HT-29 (cell line): ENCODE data around the gene CPNE5. TPM values are rescaled to one million over a fixed set of nuclear protein-coding genes. Genes with fewer than 3 reads are reported as not detected.

Experiments used
- DNase-seq: peaks from one replicate; pipeline ENCODE4 v3.0.0-alpha.2; 2015; ENCODE audit warnings: low spot score
- total RNA-seq: library from RNA; depleted of rRNA; stranded (reverse); fragments of >200 nt; shearing (Covaris generic); gene quantifications from 2 replicates; pipeline ENCODE4 v1.2.3, GENCODE V29; 2014

Gene CPNE5
- total RNA-seq, 1 experiment from 2014 or later = 0.10 TPM

DNA sequence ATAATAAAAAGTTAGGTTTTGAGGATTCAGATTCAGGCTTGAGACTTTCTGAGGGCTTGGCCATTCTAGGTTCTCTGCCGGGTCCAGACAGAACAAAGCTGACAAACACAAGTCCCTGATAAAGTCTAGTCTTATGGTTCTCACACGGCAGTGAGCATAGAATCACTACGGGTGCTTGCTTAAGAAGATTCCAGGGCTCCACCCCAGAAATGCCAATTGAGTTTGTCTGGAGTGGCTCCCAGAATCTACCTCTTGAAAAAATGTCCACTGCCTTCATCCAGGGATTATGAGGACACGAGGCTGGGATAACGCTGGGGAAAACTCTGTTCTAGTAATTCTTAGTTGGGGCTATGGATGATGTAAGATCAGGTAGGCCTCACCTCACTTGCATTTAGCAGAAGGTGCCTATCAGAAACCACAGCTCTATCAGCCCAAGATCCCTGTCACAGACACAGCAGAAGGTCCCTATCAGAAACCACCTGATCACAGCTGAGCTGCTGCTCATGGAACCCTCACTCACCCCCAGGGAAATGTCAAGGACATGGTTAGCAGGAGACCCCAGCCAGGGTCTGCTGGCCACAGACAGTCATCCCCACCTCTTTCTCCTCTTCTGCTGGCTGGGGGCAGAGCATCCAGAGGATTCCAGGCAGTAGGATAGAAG lies 89.3 kb downstream of the CPNE5 start:
- no peak for DNase-seq

DNA sequence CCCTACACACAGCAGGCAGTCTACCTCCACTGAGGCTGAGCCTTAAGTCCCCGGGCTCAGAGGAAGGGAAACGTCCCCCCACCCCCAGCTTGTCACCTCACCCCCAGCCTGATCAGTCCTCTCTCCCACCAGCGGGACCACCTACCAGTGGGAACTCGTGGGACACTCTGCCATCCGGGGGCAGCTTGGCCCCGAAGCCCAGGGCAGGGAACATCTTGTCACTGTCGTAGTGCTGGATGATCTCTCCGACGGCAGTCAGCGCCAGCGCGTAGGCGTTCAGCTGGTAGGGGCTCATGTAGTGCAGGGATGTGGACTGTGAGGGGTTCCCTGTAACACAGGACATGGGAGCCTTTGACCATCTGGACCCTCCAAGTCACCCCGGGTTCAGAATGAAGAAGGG lies 93.0 kb downstream of the CPNE5 start:
- no peak for DNase-seq

DNA sequence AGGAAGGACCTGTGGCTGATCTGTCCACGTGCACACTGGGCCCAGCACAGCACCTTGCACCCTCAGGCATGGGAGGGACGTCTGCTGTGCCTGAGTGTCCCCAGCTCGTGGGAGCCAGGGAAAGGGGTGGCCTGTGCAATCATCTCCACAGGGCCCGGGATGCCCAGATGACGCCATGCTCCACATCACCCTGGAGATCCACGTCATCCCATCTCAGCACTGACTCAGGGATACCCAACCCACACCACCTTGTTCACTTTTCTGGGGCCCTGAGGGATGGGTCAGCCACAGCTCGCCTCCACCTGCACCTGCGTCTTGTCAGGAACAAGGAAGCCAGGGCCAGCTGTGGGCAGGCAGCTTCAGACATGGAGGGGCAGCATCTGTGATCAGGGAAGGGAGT lies 93.4 kb downstream of the CPNE5 start:
- no peak for DNase-seq

DNA sequence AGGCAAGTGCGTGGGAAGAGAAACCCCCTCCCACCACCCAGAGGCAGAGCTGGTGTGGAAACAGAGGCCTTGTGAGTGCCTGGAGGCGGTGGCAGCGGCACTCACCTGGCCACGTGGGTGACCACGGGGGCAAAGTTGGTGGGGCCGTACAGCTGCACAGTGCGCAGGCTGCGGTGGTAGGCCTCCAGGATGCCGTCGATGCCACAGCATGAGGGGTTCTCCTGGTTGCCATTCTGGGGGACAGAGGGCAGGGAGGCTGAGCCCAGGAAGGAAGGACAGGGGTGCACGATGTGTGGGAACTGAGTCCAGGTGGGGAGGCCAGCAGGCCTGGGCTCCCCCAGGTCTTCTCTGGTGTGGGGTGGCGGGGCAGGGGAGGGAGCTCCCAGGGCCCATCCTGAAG lies 94.0 kb downstream of the CPNE5 start:
- no peak for DNase-seq

DNA sequence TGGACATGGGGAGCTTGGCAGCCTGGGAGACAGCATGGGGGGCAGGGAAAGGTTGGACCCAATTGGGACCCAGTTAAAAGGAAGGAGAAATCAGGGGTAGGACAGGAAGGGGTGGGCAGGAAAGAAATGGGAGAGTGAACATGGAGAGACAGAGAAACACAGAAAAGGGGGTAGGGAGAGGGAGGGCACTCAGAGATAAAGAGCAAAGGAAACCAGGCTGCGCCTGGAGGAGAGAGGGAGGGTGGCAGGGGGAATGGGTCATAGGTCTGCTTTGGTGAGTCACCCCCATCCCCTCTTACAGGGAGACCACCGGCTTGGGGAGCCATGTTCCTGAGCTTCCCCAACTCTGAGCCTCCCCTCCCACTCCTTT lies 95.0 kb downstream of the CPNE5 start:
- DNase-seq = no peak

DNA sequence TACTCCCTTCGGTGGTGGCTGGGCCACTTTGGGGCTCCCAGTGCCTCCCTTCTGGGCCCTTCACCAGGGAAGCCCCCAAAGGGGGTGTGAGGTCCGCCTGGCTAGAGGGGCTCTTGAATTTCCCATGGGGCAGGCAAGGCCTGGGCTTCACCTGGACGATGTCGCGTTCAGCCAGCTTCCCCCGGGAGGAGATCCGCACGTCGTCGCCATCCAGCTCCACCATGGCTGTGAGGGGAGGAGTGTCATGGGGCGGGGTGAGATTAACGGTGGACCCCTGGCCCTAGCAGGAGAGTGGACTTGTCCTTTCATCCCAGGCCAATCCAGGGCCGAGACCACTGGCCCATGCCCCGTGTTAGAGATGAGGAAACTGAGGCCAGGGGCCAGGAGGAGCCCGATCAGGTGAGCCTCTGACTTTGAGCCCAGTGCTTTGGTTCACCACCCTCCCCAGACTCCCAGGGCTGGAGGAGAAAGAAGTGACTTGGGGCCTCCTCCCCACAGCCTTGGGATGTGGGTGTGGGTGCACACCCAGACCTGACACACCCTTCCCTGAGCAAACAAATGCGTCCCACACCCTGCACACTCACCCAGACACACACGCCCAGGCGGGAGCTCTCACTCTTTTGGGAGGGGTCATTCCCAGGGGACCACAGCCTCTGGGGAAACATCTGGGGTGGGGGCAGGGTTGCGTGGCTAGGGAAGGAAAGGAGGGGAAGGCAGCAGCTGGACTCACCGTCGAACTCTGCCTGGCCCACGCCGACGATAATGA lies 95.5 kb downstream of the CPNE5 start:
- no peak for DNase-seq

DNA sequence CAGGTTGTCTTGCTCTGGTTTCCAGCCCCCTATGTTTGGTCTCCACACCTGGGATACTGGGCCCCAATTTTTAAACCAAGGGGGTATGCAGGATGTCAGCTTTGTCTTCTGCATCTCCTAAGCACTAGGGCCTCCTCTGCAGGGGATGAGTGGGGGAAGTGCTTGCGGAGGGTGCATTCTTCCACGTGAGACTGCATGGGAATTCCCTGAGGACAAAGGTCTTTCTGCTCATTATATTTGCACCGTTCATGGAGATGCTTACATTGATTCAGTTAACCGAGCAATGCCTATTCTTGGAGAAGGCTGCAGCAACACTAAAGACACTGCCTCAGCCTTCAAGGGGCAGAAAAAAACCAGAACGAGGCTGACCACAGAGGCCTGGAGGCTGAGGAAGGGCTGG lies 96.2 kb downstream of the CPNE5 start:
- no peak for DNase-seq

DNA sequence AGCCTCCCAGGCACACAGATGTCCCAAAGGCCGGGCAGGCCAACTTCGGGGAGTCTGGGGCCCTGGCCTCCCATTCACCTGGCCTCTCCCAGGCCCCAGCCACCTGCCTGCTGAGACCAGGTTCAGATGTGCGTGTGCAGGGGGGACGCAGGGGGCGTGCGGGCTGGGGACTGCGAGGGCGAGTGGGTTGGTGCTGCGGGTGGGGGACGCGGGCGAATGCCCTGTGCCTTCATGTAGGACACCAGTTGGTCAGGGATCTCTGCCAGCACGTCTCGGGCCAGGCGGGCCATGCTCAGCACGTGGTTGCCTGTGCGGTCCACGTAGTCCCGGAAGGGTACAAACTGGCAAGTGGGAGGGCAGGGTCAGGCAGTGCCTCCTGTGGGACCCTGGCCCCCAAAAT lies 97.1 kb downstream of the CPNE5 start:
- DNase-seq = no peak

DNA sequence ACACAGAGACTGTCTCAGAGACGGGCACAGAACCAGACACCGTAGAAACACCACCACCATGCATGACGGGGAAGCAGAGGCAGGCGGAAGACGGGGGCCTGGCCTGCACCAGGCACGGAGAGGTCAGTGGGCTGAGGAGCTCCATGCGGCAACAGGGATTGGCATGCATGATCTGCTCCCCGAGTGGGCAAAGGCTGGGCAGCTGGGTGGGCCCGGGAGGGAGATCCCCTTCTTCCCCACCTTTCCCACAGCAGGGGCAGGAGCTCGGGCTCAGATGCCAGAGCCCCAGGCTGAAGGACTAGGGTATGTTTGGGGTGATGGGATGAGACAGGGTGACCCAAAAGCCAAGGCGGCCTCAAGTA lies 98.4 kb downstream of the CPNE5 start:
- DNase-seq = no peak

DNA sequence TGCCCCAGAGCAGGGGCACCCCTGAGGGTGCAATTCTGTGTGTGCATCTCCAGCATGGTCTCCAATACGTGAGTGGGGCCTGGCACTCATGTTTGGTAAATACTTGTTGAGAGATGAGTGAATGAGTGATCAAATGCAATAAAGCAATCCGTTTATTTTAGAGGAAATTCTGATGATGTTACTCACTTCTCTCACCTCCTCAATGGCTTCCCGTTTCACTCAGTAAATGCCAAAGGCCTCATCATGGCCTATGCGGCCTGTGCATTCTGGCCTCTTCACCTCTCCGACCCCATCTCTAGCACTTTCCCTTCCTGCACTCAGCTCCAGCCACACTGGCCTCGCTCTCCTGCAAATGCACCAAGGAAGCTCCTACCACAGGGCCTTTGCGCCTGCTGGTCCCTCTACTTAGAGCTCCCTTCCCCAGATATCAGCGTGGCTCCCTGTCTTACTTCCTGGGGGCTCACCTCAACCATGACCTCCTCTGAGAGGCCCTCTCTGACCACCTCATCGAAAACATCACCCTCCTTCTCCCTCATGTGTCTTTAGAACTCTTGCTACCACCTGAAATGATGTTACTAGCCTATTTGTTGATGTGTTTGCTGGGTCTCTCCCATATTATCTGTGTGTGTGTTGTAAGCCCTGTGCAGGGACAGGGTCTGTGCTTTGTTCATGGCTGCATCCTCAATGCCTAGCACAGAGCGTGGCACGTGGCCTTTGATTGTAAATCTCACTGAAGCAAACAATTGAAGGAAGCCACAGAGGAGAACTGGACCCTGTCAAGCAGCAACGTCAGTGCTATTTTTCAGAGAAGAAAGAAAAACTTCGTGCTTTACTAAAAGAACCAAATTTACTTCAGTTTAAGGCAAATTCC lies 99.1 kb downstream of the CPNE5 start:
- no peak for DNase-seq

DNA sequence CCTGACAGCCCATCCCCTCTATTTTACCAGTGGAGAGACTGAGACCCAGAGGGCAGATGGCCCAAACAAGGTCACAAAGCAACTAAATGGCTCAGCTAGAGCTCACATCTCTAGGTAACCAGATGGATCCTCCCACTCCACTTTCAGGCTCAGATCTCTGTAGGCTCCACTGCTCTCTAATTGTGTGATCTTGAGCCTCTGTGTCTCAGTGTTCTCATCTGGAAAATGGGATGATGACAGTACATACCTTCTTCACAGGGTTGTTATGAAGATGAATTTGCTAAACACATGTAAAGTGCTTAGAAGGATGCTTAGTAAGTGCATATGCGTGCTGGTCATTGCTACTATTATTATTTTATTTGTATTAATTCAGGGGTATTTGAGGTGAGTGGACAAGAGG lies 101.1 kb downstream of the CPNE5 start:
- no peak for DNase-seq

DNA sequence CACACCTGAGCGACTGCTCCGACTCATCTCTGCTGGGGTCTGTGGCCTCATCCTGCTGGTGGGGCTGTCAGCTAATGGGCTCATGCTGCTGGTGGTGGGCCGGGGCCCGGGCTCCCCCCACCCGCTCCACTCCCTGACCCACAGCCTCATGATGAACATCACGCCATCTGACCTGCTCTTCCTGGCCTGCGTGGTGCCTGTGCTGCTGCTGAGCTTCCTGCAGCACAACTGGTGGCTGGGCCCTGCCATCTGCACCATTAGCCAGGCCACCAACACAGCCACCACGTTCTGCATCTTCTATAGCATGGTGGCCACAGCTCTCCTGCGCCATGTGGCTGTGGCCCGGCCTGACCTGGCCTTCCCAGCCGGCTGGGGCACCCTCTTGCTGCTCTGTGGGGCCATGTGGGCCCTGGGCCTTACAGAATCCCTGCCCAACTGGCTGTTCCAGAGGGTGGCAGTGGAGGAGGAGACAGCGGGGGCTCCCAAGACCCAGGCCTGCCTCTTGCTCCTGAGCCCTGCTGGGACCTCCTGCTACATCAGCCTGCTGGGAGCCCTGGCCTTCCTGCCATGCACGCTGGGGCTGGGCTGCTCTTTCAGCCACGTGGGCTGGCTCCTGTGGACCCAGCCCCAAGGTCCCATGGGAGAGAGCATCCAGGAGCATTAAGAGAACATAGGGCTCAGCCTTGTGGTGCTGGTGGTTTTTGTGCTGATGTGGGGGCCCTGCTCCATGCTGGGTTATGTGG lies 102.0 kb downstream of the CPNE5 start:
- DNase-seq = no peak

DNA sequence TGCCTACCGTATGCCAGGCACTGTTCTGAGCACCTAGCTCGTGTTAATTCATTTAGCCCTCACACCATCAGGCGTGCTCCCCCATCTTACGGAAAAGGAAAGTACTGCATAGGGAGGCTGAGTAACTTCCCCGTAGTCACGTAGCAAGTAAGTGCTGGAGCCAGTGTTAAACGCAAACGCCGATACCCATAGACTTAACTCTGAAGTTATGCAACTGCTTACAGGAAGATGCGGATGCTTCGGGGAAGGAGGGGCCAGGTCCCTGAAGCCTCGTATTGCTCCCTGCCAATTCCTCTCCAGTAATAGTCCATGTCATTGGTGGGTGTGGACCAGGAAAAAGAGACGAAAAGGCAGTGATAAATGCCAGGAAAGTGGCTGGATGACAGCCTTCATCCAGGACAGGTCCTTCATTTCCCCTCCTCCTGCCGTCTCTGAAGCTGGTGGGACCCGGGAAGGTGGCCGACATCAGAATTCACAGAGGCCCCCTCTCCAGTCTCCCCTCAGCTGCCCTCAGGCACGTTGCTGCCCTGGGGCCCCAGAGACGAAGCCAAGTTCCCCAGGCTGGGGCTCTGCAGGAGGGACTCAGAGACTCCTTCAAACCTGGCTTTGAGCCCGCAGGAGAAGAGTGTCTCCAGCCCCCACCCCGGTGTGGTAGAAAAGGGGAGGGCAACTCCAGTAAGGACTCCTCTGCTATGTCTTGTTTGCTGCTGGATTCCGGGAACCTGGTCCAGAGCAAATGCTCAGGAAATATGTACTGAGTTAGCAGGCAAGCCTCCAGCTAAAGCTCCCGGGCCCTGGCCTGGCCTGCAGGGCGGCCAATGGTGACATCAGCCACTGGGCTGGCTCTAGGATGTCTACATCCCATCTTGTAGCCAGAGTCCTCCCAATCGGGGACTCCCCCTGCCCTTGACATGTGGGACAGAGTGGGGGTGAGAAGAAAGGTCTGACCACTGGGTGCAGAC lies 103.9 kb downstream of the CPNE5 start:
- DNase-seq = no peak

DNA sequence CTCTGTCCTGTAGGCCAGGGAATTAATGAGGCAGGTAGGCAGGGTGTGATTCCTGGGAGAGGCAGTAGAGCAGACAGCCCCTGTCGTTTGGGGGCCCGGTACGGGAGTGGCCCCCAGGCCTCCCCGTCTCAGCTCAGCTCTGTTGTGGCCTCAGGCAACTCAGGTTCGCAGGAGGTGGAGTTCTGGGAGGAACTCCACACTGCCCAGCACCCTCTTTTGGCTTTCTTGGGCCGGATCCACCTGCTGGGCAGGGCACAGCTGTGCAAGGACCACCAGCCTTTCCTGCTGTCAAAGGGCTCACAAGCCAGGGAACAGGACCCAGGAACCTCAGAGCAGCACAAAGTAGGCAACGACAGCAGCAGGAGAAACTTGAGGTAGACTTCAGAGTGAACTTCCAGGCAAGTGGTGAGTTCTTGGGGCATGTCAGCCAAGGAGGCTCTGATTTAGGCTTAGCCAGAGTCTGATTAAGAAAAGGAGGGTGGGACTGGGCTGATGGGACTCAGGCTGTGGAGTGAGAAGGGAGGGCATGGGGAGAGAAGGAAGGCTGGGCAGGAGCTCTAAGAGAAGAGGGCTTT lies 104.7 kb downstream of the CPNE5 start:
- DNase-seq = no peak

DNA sequence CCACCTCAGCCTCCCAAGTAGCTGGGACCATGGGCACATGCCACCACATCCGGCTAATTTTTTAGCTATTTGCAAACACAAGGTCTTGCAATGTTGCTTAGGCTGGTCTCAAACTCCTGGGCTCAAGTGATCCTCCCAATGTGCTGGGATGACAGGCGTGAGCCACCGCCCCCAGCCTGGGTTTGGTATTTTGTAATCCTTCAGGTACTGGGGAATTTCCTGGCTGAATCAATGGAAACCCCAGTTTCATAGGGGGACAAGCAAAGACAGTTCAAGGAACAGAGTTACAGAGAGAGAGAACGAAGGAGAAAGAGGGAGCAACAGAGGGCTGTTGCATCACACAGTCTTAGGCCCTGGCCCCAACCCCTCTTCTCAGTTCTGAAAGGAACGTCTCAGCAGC lies 105.9 kb downstream of the CPNE5 start:
- DNase-seq = no peak

DNA sequence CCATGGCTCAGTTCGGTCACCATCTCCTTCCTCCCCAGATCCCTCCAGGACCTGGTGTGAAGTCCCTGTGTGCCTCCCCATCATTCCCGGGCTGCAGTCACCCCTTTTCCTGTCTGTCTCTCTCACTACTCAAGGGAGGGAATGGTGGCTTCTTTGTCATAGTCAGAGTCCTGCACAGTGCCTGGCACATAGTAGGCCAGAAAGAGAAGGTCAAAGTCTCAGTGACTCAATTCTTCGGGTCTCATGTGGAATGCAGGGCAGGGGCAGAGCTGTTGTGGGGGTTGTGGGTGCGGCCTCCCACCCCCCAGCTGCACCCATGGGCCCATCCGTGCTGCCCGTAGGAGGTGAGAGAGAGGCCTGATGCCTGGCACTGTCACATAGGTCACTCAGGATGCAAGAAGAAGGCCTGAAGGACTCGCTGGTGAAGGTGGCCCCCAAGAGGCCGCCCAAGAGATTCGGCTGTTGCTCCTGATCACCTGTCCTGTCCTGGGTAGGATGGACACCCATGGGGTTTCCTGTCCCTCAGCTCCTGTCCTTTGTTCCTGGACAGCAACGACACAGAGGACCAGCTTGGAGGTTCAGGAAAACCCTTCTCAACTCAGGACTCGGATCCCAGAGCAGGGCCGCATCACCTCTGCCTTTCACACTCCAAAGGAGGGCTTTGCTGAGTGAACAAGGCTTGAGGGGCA lies 107.5 kb downstream of the CPNE5 start:
- no peak for DNase-seq

DNA sequence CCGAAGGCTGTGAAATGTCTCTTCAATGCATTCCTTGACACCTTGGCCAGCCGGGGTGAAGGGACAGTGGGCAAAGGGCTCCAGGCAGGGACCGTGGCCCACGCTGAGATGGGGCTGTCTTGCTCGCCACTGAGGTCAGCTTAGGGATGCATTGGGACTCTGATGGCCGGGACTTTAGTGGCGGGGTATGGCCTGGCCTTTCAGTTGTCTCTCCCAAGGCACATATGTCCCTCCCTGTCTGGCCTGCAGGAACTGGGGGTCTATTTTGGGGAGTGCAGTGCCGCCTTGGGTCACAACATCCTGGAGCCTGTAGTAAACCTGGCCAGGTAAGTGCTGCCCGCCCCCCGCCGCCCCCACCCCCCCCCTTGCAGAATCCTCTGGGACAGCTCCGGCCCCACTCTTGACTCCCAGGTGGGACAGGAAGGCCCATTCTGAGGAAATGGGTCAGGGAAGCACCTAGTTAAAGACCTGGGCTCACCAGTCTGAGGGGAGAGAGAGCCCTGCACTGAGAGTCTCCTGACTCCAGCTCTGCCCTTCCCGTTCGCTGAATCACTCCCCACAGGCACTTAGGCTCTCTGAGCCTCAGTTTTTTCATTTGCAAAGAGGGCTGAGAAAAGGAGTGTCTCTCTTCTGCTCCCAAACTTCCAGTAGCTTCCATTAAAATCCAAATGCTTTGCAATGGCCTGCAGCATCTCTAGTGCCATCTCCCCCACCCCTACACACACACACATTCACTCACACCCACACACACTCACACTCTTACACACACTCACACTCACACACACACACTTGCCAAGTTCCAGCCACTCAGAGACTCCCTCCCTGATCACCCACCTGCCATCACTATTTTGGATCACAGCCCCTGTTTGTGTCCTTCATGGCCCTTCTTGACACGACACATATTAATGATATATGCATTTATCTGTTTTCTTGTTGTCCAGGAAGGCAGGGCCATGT lies 108.5 kb downstream of the CPNE5 start:
- DNase-seq = no peak

DNA sequence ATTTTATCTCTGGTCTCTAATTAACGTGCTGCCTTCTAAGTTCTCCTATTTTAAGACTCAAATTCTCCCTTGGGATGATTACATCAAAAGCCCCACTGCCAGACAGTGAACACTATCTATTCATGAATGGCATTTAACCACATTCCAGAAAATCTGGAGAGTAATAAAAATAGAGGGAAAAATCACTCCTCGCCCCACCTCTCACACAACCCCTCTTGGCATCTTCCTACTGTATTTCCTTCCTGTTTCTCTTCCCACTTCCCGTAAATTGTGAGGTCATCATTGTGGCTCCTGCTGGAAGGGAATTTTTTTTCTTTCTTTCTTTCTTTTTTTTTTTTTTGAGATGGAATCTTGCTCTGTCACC lies 110.1 kb downstream of the CPNE5 start:
- no peak for DNase-seq
